A549 (cell line): Measurements from ENCODE around the gene MARCHF10.

ENCODE experiments used
- SREBF2 ChIP-seq: fragments of 450-650 bp; IDR thresholded peaks from 2 replicates; pipeline ENCODE4 v1.6.1; 2014; ENCODE audit warnings: mild to moderate bottlenecking, moderate library complexity
- TP53 ChIP-seq: fragments of 250-450 bp; sonication (Bioruptor Pico); IDR thresholded peaks from 2 replicates; pipeline ENCODE4 v1.5.0; 2021; ENCODE audit warnings: mild to moderate bottlenecking, moderate library complexity
- TF ChIP-seq, protein P1 (sequence below): fragments of >200 bp; sonication (Bioruptor Twin); formaldehyde crosslinking; IDR thresholded peaks from 3 replicates; pipeline ENCODE4 v1.5.1; 2016

DNA sequence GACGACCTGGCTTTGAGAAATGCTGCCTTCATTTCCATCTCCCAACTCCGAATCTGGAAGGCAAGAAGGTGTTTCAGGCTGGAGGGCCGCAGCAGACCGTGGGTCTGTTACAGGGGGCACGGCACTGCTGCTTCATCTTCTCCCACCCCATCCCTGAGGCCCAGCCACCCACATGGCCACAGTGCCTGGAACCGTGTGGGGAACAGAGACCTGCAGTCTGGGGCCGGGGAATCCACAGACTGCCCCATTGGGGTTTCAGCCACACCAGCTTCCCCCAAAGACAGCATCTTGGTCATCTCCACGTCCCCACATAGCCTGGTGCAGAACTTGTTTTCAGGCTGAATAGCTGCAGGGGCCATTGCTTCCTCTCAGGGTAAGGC is 106.4 kb downstream of the MARCHF10 start:
- TF ChIP-seq, protein P1, sequence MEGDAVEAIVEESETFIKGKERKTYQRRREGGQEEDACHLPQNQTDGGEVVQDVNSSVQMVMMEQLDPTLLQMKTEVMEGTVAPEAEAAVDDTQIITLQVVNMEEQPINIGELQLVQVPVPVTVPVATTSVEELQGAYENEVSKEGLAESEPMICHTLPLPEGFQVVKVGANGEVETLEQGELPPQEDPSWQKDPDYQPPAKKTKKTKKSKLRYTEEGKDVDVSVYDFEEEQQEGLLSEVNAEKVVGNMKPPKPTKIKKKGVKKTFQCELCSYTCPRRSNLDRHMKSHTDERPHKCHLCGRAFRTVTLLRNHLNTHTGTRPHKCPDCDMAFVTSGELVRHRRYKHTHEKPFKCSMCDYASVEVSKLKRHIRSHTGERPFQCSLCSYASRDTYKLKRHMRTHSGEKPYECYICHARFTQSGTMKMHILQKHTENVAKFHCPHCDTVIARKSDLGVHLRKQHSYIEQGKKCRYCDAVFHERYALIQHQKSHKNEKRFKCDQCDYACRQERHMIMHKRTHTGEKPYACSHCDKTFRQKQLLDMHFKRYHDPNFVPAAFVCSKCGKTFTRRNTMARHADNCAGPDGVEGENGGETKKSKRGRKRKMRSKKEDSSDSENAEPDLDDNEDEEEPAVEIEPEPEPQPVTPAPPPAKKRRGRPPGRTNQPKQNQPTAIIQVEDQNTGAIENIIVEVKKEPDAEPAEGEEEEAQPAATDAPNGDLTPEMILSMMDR = no peak
- TF ChIP-seq TP53 (CRISPR knock-in tag) = no peak
- no peak for TF ChIP-seq SREBF2
